ENCODE results near the gene ARSG. TPM values are rescaled to one million over a fixed set of nuclear protein-coding genes. Genes with fewer than 3 reads are reported as not detected.

The ARSG gene
- total and polyA plus RNA-seq, 2 of the 4 experiments (the other 2 are of a cell fraction): 2.9 to 3.0 TPM

GRCh38 chr17:68329331-68329730, 38.0 kb downstream of the ARSG start:
- H3K36me3 ChIP-seq (ENCODE audit: control insufficient read depth, insufficient read depth, low read length): no peaks in the 10 kb centered on the region
- no peaks in the 10 kb centered on the region for H3K4me1 ChIP-seq (ENCODE audit: control insufficient read depth, insufficient read depth, low read length)
- H2BK15ac ChIP-seq (ENCODE audit: low read depth, low read length): no peak overlapping the region
- WGBS, 2 experiments (ENCODE audit: extremely low coverage in 2 of 2, insufficient read length in 1 of 2): no CpG with 5 or more reads among the region's 7 CpGs
- no peak overlapping the region for H3K4me2 ChIP-seq (ENCODE audit: low read depth, low read length)
- H3K9me1 ChIP-seq (ENCODE audit: insufficient read depth, low read length): no peaks in the 10 kb centered on the region
- no peak overlapping the region for H3K4ac ChIP-seq (ENCODE audit: low read depth, low read length)
- no peak overlapping the region for H3K4me3 ChIP-seq (ENCODE audit: insufficient read depth, low read depth, low read length)
- no peak overlapping the region for H2BK5ac ChIP-seq (ENCODE audit: low read depth, low read length, poor library complexity, severe bottlenecking)
- DNase-seq (no peak), ATAC-seq (ENCODE audit: low read depth) (no peak)
- H4K8ac ChIP-seq (ENCODE audit: low read depth in 2 of 2, low read length in 2 of 2): no peak overlapping the region
- H3K23ac ChIP-seq (ENCODE audit: low read depth, low read length): no peak overlapping the region
- no peak overlapping the region for H2AK5ac ChIP-seq (ENCODE audit: low read depth, low read length)
- no TSS peak for BruUV-seq (replicated peaks)
- CTCF ChIA-PET: no interaction called here
- intact Hi-C loops (cut with micrococcal nuclease) (no loop called here), in situ Hi-C loops (cut with MboI; ENCODE audit: low sequenced_read_pairs) (no loop called here), dilution Hi-C loops (cut with HindIII; ENCODE audit: low sequenced_read_pairs, unreplicated experiment) (no loop called here)
- peaks cover 11% of the 10 kb centered on the region for H3K9me3 ChIP-seq (ENCODE audit: control insufficient read depth, insufficient read depth, low read length)
- no peaks in the 10 kb centered on the region for H4K20me1 ChIP-seq (ENCODE audit: insufficient read depth, low read length)
- no peak overlapping the region for H2AFZ ChIP-seq (replicated peaks; ENCODE audit: low read length, poor library complexity)
- no peak overlapping the region for H3K18ac ChIP-seq (ENCODE audit: low read depth, low read length)
- no peak overlapping the region for H2BK120ac ChIP-seq (ENCODE audit: low read depth, low read length)
- H3K27ac ChIP-seq (ENCODE audit: insufficient read depth, low read length): no peak overlapping the region
- H3K56ac ChIP-seq (ENCODE audit: extremely low read depth, insufficient read depth, low read length): no peak overlapping the region
- no peak overlapping the region for H3K9ac ChIP-seq (ENCODE audit: low read depth, low read length)
- H2BK20ac ChIP-seq (ENCODE audit: low read depth, low read length): no peak overlapping the region
- 0 out of 2 replicates have a peak, but pooled peaks cover 2% of the 10 kb centered on the region for H3K27me3 ChIP-seq (ENCODE audit: control insufficient read depth, insufficient read depth, low read length)
- no peak overlapping the region for H2AK9ac ChIP-seq (replicated peaks; ENCODE audit: low read depth, low read length, poor library complexity)
- TF ChIP-seq BHLHE40 (IDR thresholded peaks at IDR 0.05; ENCODE audit: low read depth, low read length): no peak
- TF ChIP-seq ELK1 (IDR thresholded peaks at IDR 0.05; ENCODE audit: borderline replicate concordance, low read depth, low read length): no peak
- TF ChIP-seq NFE2L2 (IDR thresholded peaks at IDR 0.05; ENCODE audit: low read depth, low read length): no peak
- TF ChIP-seq SMC3 (IDR thresholded peaks at IDR 0.05; ENCODE audit: low read depth, low read length): no peak
- no peak for TF ChIP-seq RCOR1 (IDR thresholded peaks at IDR 0.05; ENCODE audit: insufficient replicate concordance, low read length)
- no peak for TF ChIP-seq MAFK (IDR thresholded peaks at IDR 0.05; ENCODE audit: low read depth, low read length)
- no peak for TF ChIP-seq RFX5 (IDR thresholded peaks at IDR 0.05; ENCODE audit: low read depth, low read length)
- TF ChIP-seq POLR2A (IDR thresholded peaks at IDR 0.05; ENCODE audit: low read depth, low read length): no peak
- TF ChIP-seq CTCF (conservative IDR thresholded peaks at IDR 0.05; ENCODE audit: low read depth, low read length): no peak
- no peak for TF ChIP-seq FOS (IDR thresholded peaks at IDR 0.05; ENCODE audit: low read depth, low read length)
- no peak for TF ChIP-seq USF2 (IDR thresholded peaks at IDR 0.05; ENCODE audit: low read depth, low read length)
- no peak for TF ChIP-seq MXI1 (IDR thresholded peaks at IDR 0.05; ENCODE audit: borderline replicate concordance, low read depth, low read length)
- no peak for TF ChIP-seq CHD1 (IDR thresholded peaks at IDR 0.05; ENCODE audit: low read depth, low read length)
- no peak overlapping the region for H4K91ac ChIP-seq (ENCODE audit: insufficient read depth, low read depth, low read length)
- no peak overlapping the region for H3K14ac ChIP-seq (replicated peaks; ENCODE audit: low read depth, low read length)
- no peak overlapping the region for H4K5ac ChIP-seq (ENCODE audit: low read depth, low read length)
- POLR2A ChIA-PET (ENCODE audit: unreplicated experiment): no interaction called here
- H3K79me1 ChIP-seq (ENCODE audit: low read depth in 1 of 2, low read length in 2 of 2): no peaks in the 10 kb centered on the region

All from IMR-90 (cell line).